ENCODE measurements around the gene S100A13. TPM values are rescaled to one million over a fixed set of nuclear protein-coding genes. Genes with fewer than 3 reads are reported as not detected.
A peak's percentile ranks its signal among the peaks of the same experiment; 100 is the strongest.

S100A13 gene
- total RNA-seq, 1 donor from 2014 or later: 153 TPM

DNA sequence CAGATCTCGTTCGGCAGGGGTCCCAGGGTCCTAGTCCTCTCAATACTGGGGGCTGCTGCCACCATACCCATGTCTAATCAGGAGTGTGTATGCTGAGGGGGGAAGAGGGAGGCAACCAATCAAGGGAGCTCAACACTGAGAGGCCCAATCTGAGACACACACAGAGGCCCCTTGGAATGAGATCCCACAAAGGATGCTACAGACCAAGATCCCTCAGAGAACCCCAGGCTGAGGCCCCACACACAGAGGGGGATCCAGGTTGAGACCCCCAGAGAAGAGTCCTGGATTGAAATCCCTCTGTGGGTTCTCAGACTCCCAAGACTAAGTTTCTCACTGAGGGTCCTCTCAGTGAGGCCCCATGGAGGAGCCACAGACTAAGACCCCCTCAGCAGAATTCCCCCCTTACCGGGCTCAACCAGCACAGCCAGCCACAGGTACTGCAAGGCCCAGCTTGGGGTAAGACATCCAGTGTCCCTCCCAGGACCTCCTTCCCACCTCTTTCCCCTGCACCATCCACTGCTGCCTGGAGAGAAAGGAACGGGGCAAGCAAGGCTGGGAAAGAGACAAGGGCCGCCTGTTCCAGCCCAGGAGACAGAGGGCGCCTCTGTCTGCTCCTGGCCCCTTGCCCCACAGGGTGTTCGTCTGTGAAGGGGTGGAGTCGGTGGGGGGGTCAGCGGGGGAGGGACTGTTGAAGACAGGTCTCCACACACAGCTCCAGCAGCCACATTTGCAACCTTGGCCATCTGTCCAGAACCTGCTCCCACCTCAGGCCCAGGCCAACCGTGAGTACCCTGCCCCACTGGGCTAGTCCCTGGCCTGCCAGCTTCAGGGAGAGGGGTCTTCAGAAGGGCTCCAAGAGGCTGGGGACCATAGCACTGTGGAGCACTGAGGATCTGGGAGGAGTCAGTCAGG, 666 bp upstream of the S100A13 start, which contains the start of gene S100A1:
S100A1 (plus strand) TSS at position 720 of the 912 bp plus-strand sequence. CDS start 2,088 bp downstream, outside the sequence.
- no peak for DNase-seq (ENCODE audit: low read depth, low spot score)

DNA sequence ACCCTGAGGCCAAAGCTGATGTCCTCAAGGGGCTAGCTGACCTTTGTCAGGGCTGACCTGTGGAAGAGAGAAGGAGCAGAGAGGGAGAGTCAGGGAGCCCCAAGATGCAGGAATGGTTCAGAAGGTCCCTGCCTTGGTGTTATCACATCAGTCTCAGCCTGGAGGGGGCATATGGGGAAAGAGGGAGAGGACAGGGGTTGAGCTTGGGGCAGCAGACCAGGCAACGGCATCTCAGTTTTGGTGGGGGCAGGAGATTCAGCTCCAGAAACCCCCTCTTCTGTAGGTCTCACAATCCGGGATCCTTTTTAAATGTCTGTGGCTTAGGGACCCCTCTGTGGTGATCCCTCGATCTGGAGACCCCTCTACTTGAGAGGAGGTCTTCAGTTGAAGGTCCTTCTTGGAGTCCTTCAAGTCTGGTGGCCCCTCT, 815 bp downstream of the S100A13 start:
- DNase-seq (ENCODE audit: low read depth, low spot score): no peak

DNA sequence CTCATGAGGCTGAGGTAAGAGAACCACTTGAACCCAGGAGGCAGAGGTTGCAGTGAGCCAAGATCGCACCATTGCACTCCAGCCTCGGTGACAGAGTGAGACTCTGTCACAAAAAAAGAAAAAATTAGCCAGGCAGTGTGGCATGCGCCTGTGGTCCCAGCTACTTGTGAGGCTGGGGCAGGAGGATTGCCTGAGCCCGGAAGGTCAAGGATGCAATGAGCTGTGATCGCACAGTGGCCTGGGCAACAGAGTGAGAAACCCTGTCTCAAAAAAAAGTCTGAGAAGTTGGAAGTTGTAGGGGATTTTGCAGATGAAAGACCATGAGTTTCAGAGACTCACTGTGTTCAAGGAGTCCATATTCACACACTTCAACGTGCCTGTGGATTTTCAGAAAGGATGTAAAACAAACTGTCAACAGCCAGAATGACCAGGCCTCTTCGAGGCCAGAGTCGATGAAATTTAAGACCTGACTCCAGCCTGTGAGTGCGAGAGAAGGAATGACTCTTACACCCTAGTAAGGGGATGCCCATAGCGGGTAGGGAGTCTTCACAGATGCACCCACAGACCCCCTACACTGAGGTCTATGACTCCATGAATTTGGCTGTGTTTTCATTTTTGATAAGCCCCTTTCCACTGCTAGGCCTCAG, 2.2 kb downstream of the S100A13 start:
- DNase-seq (ENCODE audit: low read depth, low spot score): no peak

DNA sequence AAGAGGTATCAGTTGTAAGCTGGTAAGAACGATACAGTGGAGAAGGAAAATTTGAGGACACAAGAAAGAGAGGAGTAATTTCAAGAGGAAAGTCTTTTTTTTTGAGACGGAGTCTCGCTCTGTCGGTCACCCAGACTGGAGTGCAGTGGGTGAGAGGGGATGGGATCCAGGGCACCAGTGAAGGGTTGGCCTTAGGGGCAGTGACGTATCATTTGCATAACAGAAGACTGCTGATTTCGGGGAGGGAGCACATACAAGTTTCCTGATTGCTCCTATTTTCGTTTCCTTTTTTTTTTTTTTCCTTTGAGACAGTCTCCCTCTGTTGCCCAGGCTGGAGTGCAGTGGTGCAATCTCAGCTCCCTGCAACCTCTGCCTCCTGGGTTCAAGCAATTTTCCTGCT, 4.2 kb downstream of the S100A13 start:
- no peak for DNase-seq (ENCODE audit: low read depth, low spot score)

DNA sequence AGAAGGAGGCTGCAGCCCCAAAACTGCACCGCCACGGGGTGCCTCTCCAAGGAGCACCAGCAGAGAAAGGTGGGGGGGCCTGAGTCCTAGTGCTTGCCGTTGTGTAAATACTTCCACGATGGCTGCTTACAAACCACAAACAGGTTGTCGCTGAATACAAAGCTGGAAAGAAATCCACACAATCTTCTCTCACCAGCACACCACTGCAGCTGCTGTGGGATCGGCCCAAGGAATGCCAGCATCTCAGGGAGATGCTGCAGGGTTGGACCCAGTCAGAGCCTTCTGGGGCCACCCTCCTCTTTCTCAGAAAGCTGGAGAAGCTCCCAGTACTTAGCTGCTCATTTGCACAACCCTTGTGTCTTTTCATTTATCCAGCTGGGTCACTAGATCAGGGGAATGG, 8.1 kb downstream of the S100A13 start:
- no peak for DNase-seq (ENCODE audit: low read depth, low spot score)

DNA sequence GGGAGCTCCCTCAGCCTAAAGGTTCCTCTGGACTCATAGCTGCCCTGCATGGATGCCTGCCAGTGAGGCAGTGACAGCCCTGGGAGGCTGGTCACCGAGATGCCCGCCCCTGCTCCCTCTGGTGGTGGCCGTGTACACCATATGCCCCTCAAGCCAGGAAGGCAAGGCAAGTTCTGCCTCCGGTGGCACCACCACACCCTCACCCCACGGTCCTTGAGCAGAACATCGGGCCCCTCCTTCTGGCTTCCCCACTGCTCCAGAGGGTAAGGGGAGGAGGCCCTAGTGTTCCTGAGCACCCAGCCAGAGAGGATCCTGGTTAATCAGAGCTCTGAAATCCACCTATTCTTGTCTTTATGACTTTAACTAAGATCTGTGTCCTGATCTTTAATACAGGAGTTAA, 9.6 kb downstream of the S100A13 start:
- no peak for DNase-seq (ENCODE audit: low read depth, low spot score)

DNA sequence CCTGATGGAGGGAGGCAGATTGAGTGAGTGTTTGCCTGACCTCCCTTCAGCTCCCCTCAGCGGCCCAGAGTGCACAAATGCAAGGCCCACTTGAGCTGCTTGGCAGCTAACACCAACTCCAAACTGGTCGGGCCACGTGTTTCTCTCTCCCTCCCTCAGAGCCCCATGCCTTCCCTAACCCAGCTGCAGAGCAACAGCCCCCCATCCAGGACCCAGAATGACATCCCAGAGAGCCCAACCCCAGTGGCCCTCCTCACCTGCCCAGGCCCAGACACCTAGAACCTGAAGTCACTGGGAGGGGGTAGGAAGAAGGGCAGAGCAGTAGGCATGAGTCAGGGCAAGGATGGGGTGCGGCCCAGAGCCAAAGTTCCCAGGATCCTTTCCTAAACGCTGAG, 10.4 kb downstream of the S100A13 start:
- no peak for DNase-seq (ENCODE audit: low read depth, low spot score)

DNA sequence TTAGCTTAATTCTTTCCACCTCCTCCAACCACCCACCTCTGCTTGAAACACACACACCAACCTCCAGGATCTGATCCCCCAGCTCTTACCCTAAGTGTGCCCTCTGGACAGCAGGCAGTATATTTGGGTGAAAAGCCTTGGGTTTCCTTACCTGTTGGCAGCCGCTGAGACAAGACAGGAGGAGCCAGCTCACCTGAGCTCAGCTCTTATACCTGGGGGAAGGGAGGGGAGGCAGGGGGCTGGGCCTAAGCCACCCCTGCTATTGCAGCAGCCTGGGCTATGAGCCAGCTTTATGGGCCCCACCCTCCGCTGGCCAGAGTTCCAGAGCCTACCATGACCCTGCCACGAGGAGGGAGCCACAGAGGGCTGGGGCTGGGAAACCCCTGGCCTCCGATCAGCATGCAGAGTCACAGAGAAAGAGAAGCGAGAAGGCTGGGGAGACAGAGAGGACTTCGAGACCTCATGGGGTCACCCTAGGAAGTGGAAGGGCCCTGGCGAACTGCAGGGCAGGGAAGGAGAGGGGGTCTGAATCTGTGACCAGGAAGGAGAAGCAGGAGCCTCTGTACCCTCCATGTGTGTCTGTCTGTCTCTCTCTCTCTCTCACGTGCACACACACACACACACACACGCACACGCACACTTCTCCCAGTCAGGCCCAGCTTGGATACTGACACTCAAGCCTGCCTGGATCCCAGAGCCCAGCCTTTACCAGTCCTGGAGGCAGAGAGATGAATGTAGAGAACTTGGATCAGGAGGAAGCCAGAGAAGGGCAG, 11.0 kb downstream of the S100A13 start, which contains the start of gene S100A14:
S100A14 (minus strand) TSS at position 182 of the 773 bp plus-strand sequence. CDS start 467 bp downstream, outside the sequence.
- DNase-seq (ENCODE audit: low read depth, low spot score): no peak

DNA sequence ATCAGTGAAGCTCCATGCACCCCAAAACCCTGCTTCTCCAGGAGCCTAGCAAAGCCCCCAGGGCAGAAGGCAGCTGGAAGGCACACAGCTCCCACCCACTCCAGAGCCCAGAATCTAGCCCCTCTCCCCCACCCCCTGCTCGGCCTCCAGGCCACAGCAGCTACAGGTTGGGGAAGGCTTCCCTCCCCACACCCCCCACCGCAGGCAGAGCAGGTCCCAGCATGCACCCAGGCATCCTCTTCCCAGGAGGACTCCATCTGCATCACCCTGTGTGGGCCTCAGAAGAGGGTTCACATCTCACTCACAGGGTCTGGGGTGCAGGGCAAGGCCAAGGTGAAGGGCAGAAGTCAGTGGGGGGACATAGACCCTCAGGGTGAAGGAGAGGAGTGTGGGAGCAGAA, 11.9 kb downstream of the S100A13 start:
- no peak for DNase-seq (ENCODE audit: low read depth, low spot score)

DNA sequence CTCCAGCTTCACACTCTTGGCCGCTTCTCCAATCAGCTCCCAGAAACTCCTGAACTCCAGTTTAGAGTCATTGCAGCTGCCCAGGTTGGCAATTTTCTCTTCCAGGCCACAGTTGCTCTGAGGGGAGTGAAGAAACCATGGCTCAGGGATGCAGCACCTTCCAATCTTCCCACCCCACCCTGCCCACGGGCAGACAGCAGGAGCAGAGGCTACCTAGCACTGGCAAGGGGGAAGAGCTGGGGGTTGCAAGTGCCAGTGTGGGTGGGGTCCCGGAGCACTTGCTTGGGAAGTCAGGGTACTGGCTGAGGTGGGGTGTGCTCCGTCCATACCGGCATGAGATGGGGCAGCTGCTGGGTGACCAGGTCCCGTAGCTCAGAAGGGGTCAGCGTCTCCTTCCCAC, 12.4 kb downstream of the S100A13 start:
- no peak for DNase-seq (ENCODE audit: low read depth, low spot score)

DNA sequence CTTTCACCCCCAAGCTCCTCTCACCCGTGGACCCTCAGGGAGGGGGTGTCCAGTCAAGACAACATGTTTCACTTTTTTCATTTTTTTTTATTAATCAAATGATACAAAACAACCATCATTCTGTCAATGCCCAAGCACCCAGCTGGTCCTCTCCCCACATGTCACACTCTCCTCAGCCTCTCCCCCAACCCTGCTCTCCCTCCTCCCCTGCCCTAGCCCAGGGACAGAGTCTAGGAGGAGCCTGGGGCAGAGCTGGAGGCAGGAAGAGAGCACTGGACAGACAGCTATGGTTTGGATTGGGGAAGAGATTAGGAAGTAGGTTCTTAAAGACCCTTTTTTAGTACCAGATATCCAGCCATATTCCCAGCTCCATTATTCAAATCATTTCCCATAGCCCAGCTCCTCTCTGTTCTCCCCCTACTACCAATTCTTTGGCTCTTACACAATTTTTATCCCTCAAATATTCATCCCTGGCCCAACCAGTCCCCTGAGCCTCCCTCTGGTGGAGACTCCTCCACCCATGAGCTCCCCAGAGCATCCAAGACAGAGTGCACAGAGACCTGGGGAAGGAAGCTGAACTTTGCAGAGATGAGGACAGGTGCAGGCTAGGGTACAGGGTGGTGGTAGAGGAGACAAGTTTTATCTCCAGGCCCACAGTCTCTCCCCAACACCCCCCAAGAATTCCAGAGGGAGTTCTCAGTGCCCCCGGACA, 13.0 kb downstream of the S100A13 start:
- no peak for DNase-seq (ENCODE audit: low read depth, low spot score)

DNA sequence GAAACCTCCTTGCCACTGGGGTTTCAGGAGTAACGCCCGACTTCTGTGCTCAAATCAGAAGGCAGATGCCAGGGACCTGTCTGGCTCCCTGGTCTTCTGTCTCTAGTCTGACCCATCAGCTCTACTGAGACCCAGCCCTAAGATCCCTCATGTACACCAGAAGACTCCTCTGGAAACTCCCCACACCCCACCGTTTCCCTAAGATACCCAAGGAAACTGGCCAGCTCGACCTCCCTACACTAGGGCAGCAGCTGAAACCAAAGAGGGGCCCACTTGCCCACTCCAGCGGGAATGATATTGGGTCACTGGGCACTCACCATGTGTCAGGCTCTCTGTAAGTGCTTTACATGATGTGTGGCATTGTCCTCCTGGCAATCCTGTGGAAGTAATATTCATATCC, 13.9 kb downstream of the S100A13 start:
- DNase-seq (ENCODE audit: low read depth, low spot score): no peak

DNA sequence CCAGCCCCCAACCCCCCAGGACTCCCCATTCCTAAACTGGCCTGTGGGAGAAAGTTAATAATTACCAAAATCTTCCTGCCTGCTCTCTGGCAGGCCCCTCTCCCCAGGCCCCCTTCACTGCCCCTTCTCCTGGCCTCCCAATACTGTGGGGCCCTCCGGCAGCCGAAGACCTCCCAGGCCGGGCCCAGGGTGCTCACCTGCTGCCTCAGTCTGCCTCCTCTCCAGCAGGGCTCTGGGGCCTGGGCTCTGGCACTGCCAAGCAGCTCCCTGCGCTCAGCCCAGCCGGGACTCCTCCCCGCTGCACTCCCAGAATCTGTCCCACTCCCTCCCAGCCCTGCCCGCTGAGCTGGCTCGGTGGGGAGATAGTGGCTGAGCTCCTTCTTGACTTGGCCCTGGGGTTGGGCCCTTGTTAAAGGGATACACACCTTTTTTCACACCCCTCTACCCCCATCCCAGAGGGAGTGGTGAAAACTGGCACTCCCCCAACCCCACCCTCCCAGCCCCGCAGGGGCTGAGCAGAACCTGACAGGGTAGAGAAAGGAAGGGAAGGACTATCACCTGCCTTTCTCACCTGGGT, 14.5 kb downstream of the S100A13 start, which contains the start of gene S100A16:
S100A16 (minus strand) TSS at position 383 of the 577 bp plus-strand sequence. CDS start 4,986 bp downstream, outside the sequence.
- DNase-seq (ENCODE audit: low read depth, low spot score): no peak

DNA sequence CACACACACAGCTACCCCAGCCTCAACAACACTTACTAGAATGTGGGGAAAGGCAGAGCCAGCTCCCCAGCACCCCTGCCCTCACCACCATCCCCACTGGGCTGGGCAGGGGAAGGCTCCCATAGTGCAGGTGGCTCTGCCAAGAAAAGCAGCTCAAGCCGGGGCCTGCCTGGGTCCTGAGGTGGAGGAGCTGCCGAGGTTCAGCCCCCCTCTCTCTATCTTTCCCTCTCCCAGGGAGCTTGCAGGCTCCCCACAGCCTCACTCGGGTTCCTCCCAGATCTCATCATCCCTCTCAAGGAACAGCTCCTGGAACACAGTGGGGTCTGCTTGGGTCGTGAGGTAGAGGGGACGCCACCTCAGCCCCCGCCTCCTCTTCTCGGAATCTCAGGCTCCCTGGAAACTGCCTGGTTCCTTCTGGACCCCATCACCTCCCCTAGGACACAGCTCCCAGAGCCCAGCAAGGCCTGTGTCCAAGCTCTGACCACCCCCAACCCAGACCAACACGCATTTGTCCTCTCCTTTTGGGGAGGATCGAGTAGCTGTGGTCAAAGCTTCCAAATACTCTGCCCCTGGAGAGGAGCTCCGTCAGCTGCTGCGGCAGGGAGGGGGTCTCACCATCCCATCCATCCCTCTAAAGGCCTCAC, 15.1 kb downstream of the S100A13 start:
- DNase-seq (ENCODE audit: low read depth, low spot score): no peak

DNA sequence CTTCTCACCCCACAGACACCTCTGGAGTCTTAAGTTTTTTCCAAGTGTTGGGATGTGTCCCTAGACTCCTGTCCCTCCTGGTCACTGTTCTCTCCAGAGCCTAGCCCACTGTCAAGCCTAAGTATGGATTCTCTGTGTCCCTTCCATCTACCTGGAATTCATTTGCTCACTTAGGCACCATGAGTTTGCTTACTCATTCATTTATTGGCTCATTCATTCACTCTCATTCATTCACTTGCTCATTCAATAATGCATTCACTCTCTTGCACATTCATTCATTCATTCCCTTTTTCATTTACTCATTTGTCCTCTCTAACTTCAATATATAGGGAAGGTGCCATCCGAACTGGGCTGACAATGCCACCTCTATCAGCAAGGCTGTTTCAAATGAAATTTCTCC, 15.9 kb downstream of the S100A13 start:
- DNase-seq (ENCODE audit: low read depth, low spot score): no peak

DNA sequence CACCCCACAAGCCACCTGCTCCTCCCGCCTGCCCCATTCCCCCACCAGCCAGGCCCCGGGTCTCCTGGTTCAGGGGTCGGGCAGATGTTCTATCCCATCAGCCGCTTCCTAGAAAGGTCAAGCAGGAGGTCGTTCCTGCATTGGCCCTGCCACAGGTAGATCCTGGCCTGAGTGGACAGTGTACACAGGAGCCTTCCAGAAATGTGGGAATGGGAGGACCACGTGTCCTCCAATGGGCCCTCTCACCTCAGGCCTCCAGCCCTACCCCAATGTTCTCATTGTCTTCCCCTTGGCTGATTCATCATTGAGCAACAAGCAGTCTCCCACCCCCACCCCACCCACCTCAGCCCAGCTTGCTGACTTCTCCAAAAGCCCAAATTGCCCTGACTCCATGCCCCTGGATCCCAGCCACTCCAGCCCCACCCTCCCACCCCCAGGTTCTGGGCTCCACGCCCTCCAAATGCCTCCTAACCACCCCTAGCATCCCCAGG, 16.4 kb downstream of the S100A13 start:
- DNase-seq (ENCODE audit: low read depth, low spot score): no peak

DNA sequence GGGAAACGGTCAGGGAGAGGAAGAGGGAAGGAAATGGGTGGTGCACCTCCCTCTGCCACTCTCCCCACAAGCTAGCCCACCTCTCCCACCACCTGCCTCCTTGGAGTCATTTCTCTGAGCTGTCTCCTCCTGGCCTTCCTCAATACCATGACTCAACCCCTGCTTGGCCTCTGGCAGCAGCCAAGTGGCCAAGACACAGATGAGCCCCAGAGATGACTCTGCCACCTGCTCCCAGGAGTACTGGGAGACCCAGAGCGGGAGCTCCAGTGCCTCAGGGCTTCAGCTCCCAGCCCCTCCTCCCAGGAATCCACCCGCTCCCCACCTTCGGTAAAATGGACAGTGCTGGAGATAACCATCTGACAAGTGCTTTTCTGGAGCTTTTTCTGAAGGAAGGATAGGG, 17.0 kb downstream of the S100A13 start:
- no peak for DNase-seq (ENCODE audit: low read depth, low spot score)

DNA sequence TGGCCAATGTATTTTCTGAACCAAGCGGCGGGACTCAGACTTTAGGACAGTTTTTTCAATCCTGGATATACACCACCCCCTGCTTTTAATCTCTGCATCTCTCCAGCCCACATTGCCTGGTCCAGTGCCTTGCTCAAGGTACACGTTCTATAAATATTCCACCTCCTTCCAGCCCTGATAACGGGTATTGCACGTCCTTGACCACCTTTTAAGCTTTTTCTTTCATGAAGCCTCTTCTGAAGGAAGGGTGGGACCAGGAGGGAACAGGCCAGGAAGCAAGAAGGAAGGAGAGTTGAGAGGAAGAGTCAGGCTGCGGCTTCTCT, 17.8 kb downstream of the S100A13 start:
- DNase-seq (ENCODE audit: low read depth, low spot score): no peak

DNA sequence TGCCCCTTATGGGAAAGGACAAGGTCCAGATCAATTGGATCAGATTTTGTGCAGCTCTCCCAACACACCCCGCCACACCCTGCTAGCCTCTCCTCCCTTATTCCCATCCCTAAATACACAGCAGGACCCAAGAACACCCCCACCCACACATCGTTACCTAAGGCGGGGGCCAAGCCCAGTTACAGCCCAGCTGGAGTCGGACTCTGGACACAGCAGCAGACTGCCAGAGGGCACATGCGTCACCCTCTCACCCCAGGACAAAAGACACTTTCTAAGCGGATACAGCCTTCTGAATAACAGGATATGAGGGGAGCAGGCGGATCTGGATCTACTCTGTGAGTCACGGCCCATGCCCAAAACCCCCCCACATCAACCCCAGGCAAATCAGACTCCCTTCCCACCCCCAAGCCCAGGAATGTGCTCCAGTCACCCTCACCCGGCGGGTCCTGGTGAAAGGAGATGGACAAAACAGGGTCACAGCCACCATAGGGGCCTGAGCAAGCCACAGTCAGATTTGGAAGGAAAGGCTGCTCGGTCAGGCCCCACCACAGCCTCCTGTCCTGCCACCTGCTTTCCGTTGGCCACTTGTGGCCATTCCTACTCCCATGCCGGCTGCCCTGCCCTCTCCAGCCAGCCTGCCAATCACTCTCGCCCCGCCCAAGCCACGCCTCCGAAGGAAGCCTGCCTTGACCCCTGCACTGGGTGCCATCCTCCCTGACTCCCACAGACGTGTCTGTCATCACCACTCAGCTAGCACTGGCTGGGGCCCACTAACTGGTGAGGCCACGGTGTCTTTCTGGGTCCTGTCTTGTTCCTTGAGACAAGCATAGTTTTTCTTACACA, 18.3 kb downstream of the S100A13 start:
- DNase-seq (ENCODE audit: low read depth, low spot score): peak; percentile 97
